ENCODE measurements around the gene KRT36.

The KRT36 gene

GRCh38 chr17:41468346-41468745 lies 21.4 kb downstream of the KRT36 start:
- Histone ChIP-seq H3K4me1 (ENCODE audit: control insufficient read depth, insufficient read depth, low read length, poor library complexity, severe bottlenecking) (no peaks in the 10 kb centered on the region), H3K9me3 (ENCODE audit: control insufficient read depth, low read length) (peaks cover 5% of the 10 kb centered on the region), H3K4me3 (ENCODE audit: extremely low read depth, insufficient read depth, low read length, poor library complexity, severe bottlenecking) (no peak overlapping the region), H3K27ac (ENCODE audit: low read depth, low read length, severe bottlenecking) (no peak overlapping the region), H3K36me3 (ENCODE audit: control insufficient read depth, insufficient read depth, low read length) (no peaks in the 10 kb centered on the region)

- Histone ChIP-seq H3K36me3 (ENCODE audit: control insufficient read depth, insufficient read depth, low read length) (no peaks in the 10 kb centered on the region), H3K9me3 (ENCODE audit: control insufficient read depth, low read length) (peaks cover 5% of the 10 kb centered on the region), H3K27ac (ENCODE audit: low read depth, low read length, severe bottlenecking) (no peak overlapping the region), H3K4me1 (ENCODE audit: control insufficient read depth, insufficient read depth, low read length, poor library complexity, severe bottlenecking) (no peaks in the 10 kb centered on the region), H3K4me3 (ENCODE audit: extremely low read depth, insufficient read depth, low read length, poor library complexity, severe bottlenecking) (no peak overlapping the region)
- WGBS, 2 experiments (ENCODE audit: insufficient coverage in 2 of 2), result 70 to 75% methylated on average over 1 to 2 of the region's 4 CpGs
Measured at GRCh38 chr17:41467561-41467960, 22.1 kb downstream of the KRT36 start.

- H3K4me1 ChIP-seq (ENCODE audit: control insufficient read depth, insufficient read depth, low read length, poor library complexity, severe bottlenecking), result no peaks in the 10 kb centered on the region
- H3K36me3 ChIP-seq (ENCODE audit: control insufficient read depth, insufficient read depth, low read length), result no peaks in the 10 kb centered on the region
- 91 to 96% methylated on average over 12 to 13 of the region's 14 CpGs for WGBS, 2 experiments (ENCODE audit: insufficient coverage in 2 of 2)
- peaks cover 3% of the 10 kb centered on the region for H3K9me3 ChIP-seq (ENCODE audit: control insufficient read depth, low read length)
- H3K27ac ChIP-seq (ENCODE audit: low read depth, low read length, severe bottlenecking), result no peak within 1 kb of the TSS
- H3K4me3 ChIP-seq (ENCODE audit: extremely low read depth, insufficient read depth, low read length, poor library complexity, severe bottlenecking), result no peak within 1 kb of the TSS
Measured at GRCh38 chr17:41466988-41467387, 22.7 kb downstream of the KRT36 start, which contains the start of gene KRT32. Gene KRT32, minus strand, starts transcription at chr17:41467386. Its CDS starts 61 bp downstream, at chr17:41467325.

GRCh38 chr17:41464682-41465081 lies 25.0 kb downstream of the KRT36 start:
- H3K4me3 ChIP-seq (ENCODE audit: extremely low read depth, insufficient read depth, low read length, poor library complexity, severe bottlenecking), result no peak overlapping the region
- H3K4me1 ChIP-seq (ENCODE audit: control insufficient read depth, insufficient read depth, low read length, poor library complexity, severe bottlenecking), result no peaks in the 10 kb centered on the region
- H3K36me3 ChIP-seq (ENCODE audit: control insufficient read depth, insufficient read depth, low read length), result no peaks in the 10 kb centered on the region
- no peak overlapping the region for H3K27ac ChIP-seq (ENCODE audit: low read depth, low read length, severe bottlenecking)
- whole genome bisulfite sequencing, 2 experiments (ENCODE audit: insufficient coverage in 2 of 2), result 72 to 90% methylated on average over 2 to 3 of the region's 6 CpGs
- no peaks in the 10 kb centered on the region for H3K9me3 ChIP-seq (ENCODE audit: control insufficient read depth, low read length)

GRCh38 chr17:41464173-41464572 lies 25.5 kb downstream of the KRT36 start:
- WGBS, 2 experiments (ENCODE audit: insufficient coverage in 2 of 2), result 93 to 95% methylated on average over 10 to 11 of the region's 11 CpGs
- Histone ChIP-seq H3K4me1 (ENCODE audit: control insufficient read depth, insufficient read depth, low read length, poor library complexity, severe bottlenecking) (no peaks in the 10 kb centered on the region), H3K27ac (ENCODE audit: low read depth, low read length, severe bottlenecking) (no peak overlapping the region), H3K4me3 (ENCODE audit: extremely low read depth, insufficient read depth, low read length, poor library complexity, severe bottlenecking) (no peak overlapping the region), H3K9me3 (ENCODE audit: control insufficient read depth, low read length) (no peaks in the 10 kb centered on the region), H3K36me3 (ENCODE audit: control insufficient read depth, insufficient read depth, low read length) (no peaks in the 10 kb centered on the region)

- H3K4me3 ChIP-seq (ENCODE audit: extremely low read depth, insufficient read depth, low read length, poor library complexity, severe bottlenecking), result no peak overlapping the region
- WGBS, 2 experiments (ENCODE audit: insufficient coverage in 2 of 2), result 93 to 100% methylated on average over 7 of the region's 8 CpGs
- H3K36me3 ChIP-seq (ENCODE audit: control insufficient read depth, insufficient read depth, low read length), result no peaks in the 10 kb centered on the region
- H3K27ac ChIP-seq (ENCODE audit: low read depth, low read length, severe bottlenecking), result no peak overlapping the region
- no peaks in the 10 kb centered on the region for H3K9me3 ChIP-seq (ENCODE audit: control insufficient read depth, low read length)
- H3K4me1 ChIP-seq (ENCODE audit: control insufficient read depth, insufficient read depth, low read length, poor library complexity, severe bottlenecking), result no peaks in the 10 kb centered on the region
Measured at GRCh38 chr17:41463746-41464145, 26.0 kb downstream of the KRT36 start.

GRCh38 chr17:41462705-41463104 lies 27.0 kb downstream of the KRT36 start:
- Histone ChIP-seq H3K27ac (ENCODE audit: low read depth, low read length, severe bottlenecking) (no peak overlapping the region), H3K4me3 (ENCODE audit: extremely low read depth, insufficient read depth, low read length, poor library complexity, severe bottlenecking) (no peak overlapping the region), H3K9me3 (ENCODE audit: control insufficient read depth, low read length) (no peaks in the 10 kb centered on the region), H3K4me1 (ENCODE audit: control insufficient read depth, insufficient read depth, low read length, poor library complexity, severe bottlenecking) (no peaks in the 10 kb centered on the region), H3K36me3 (ENCODE audit: control insufficient read depth, insufficient read depth, low read length) (no peaks in the 10 kb centered on the region)
- 73% methylated on average over 9 to 15 of the region's 15 CpGs for WGBS, 2 experiments (ENCODE audit: insufficient coverage in 2 of 2)

- WGBS, 2 experiments (ENCODE audit: insufficient coverage in 2 of 2), result 87 to 88% methylated on average over 3 to 4 of the region's 4 CpGs
- Histone ChIP-seq H3K9me3 (ENCODE audit: control insufficient read depth, low read length) (no peaks in the 10 kb centered on the region), H3K27ac (ENCODE audit: low read depth, low read length, severe bottlenecking) (no peak overlapping the region), H3K4me3 (ENCODE audit: extremely low read depth, insufficient read depth, low read length, poor library complexity, severe bottlenecking) (no peak overlapping the region), H3K36me3 (ENCODE audit: control insufficient read depth, insufficient read depth, low read length) (no peaks in the 10 kb centered on the region), H3K4me1 (ENCODE audit: control insufficient read depth, insufficient read depth, low read length, poor library complexity, severe bottlenecking) (no peaks in the 10 kb centered on the region)
Measured at GRCh38 chr17:41457676-41458075, 32.0 kb downstream of the KRT36 start.

GRCh38 chr17:41456204-41456603 lies 33.5 kb downstream of the KRT36 start:
- no peaks in the 10 kb centered on the region for H3K4me1 ChIP-seq (ENCODE audit: control insufficient read depth, insufficient read depth, low read length, poor library complexity, severe bottlenecking)
- peaks cover 2% of the 10 kb centered on the region for H3K9me3 ChIP-seq (ENCODE audit: control insufficient read depth, low read length)
- no peak overlapping the region for H3K4me3 ChIP-seq (ENCODE audit: extremely low read depth, insufficient read depth, low read length, poor library complexity, severe bottlenecking)
- WGBS, 2 experiments (ENCODE audit: insufficient coverage in 2 of 2), result 60 to 67% methylated on average over 1 of the region's 3 CpGs
- no peaks in the 10 kb centered on the region for H3K36me3 ChIP-seq (ENCODE audit: control insufficient read depth, insufficient read depth, low read length)
- H3K27ac ChIP-seq (ENCODE audit: low read depth, low read length, severe bottlenecking), result no peak overlapping the region

- 88% methylated on average over 1 of the region's 1 CpG; no CpG with 5 or more reads in 1 of the 2 experiments for WGBS, 2 experiments (ENCODE audit: insufficient coverage in 2 of 2)
- H3K27ac ChIP-seq (ENCODE audit: low read depth, low read length, severe bottlenecking), result no peak overlapping the region
- H3K9me3 ChIP-seq (ENCODE audit: control insufficient read depth, low read length), result peaks cover 4% of the 10 kb centered on the region
- H3K4me1 ChIP-seq (ENCODE audit: control insufficient read depth, insufficient read depth, low read length, poor library complexity, severe bottlenecking), result no peaks in the 10 kb centered on the region
- H3K4me3 ChIP-seq (ENCODE audit: extremely low read depth, insufficient read depth, low read length, poor library complexity, severe bottlenecking), result no peak overlapping the region
- no peaks in the 10 kb centered on the region for H3K36me3 ChIP-seq (ENCODE audit: control insufficient read depth, insufficient read depth, low read length)
Measured at GRCh38 chr17:41455236-41455635, 34.5 kb downstream of the KRT36 start.

GRCh38 chr17:41453066-41453465 lies 36.6 kb downstream of the KRT36 start:
- no peak overlapping the region for H3K27ac ChIP-seq (ENCODE audit: low read depth, low read length, severe bottlenecking)
- H3K36me3 ChIP-seq (ENCODE audit: control insufficient read depth, insufficient read depth, low read length), result no peaks in the 10 kb centered on the region
- H3K9me3 ChIP-seq (ENCODE audit: control insufficient read depth, low read length), result peaks cover 4% of the 10 kb centered on the region
- H3K4me1 ChIP-seq (ENCODE audit: control insufficient read depth, insufficient read depth, low read length, poor library complexity, severe bottlenecking), result no peaks in the 10 kb centered on the region
- H3K4me3 ChIP-seq (ENCODE audit: extremely low read depth, insufficient read depth, low read length, poor library complexity, severe bottlenecking), result no peak overlapping the region
- 83 to 97% methylated on average over 2 to 3 of the region's 3 CpGs for WGBS, 2 experiments (ENCODE audit: insufficient coverage in 2 of 2)

Measured in mesodermal cell (in vitro differentiated cells).